ELF-1 (cell line): ENCODE data around the gene CDCA7L.

ENCODE experiments used
- DNase-seq: peaks from one replicate; pipeline ENCODE4 v3.0.0-alpha.2; 2016; ENCODE audit warnings: low read depth, low spot score

CDCA7L gene

GRCh38 chr7:21945454-21946221, at the start of gene CDCA7L:
Gene CDCA7L (minus strand): TSS chr7:21945899. CDS start chr7:21945804, 95 bp downstream.
- peak; percentile 89 for DNase-seq

- peak; percentile 44 for DNase-seq
Measured at GRCh38 chr7:21986096-21986495, 40.4 kb upstream of the CDCA7L start.

- no peak for DNase-seq
Measured at GRCh38 chr7:21984042-21984441, 38.3 kb upstream of the CDCA7L start.

- DNase-seq: no peak
Measured at GRCh38 chr7:21983056-21983455, 37.4 kb upstream of the CDCA7L start.

GRCh38 chr7:21981524-21981923, 35.8 kb upstream of the CDCA7L start:
- no peak for DNase-seq

- DNase-seq: no peak
Measured at GRCh38 chr7:21980926-21981500, 35.3 kb upstream of the CDCA7L start.

- DNase-seq: no peak
Measured at GRCh38 chr7:21972397-21972784, 26.7 kb upstream of the CDCA7L start.

- DNase-seq: no peak
Measured at GRCh38 chr7:21971780-21972396, 26.2 kb upstream of the CDCA7L start.

GRCh38 chr7:21969822-21970221, 24.1 kb upstream of the CDCA7L start:
- DNase-seq: peak; percentile 51

GRCh38 chr7:21967598-21968003, 21.9 kb upstream of the CDCA7L start:
- DNase-seq: no peak

- no peak for DNase-seq
Measured at GRCh38 chr7:21966271-21966670, 20.6 kb upstream of the CDCA7L start.

GRCh38 chr7:21965291-21965690, 19.6 kb upstream of the CDCA7L start:
- DNase-seq: peak; percentile 44

GRCh38 chr7:21962677-21963076, 17.0 kb upstream of the CDCA7L start:
- DNase-seq: no peak

- DNase-seq: no peak
Measured at GRCh38 chr7:21960922-21961321, 15.2 kb upstream of the CDCA7L start.

GRCh38 chr7:21959387-21959776, 13.7 kb upstream of the CDCA7L start:
- DNase-seq: no peak

GRCh38 chr7:21953781-21954180, 8.1 kb upstream of the CDCA7L start:
- no peak for DNase-seq

- DNase-seq: no peak
Measured at GRCh38 chr7:21948887-21949540, 3.3 kb upstream of the CDCA7L start.

- no peak for DNase-seq
Measured at GRCh38 chr7:21948364-21948763, 2.7 kb upstream of the CDCA7L start.

- no peak for DNase-seq
Measured at GRCh38 chr7:21947946-21948345, 2.2 kb upstream of the CDCA7L start.

- DNase-seq: no peak
Measured at GRCh38 chr7:21947056-21947455, 1.4 kb upstream of the CDCA7L start.

- DNase-seq: peak; percentile 94
Measured at GRCh38 chr7:21946222-21946709, 567 bp upstream of the CDCA7L start.
